Neural cell (in vitro differentiated cells): Measurements from ENCODE around the gene OAT. TPM values are rescaled to one million over a fixed set of nuclear protein-coding genes. Genes with fewer than 3 reads are reported as not detected.
"Not testable (repeated sequence)": the region's sequence is repeated elsewhere in the genome, so short reads cannot be mapped to it uniquely, and the experiment has no call there.

Experiments used
- H2AFZ ChIP-seq: fragments of 200-600, 300-800 bp; sonication (generic), shearing (Covaris generic); 2 replicates; pipeline ENCODE4 v1.6.0; 2014; ENCODE audit warnings: low read depth, mild to moderate bottlenecking, antibody characterized with exemption, low read length, moderate library complexity
- H3F3A ChIP-seq: fragments of 200-600 bp; shearing (Covaris generic); 2 replicates; pipeline ENCODE4 v1.6.1; 2016; ENCODE audit warnings: mild to moderate bottlenecking, moderate library complexity, mixed read lengths, antibody characterized with exemption, low read length; ENCODE audit not compliant: insufficient read depth, poor library complexity, severe bottlenecking
- H3K27ac ChIP-seq: fragments of 200-600, 300-800 bp; sonication (generic), shearing (Covaris generic); 2 replicates; pipeline ENCODE4 v1.5.1; 2014; ENCODE audit warnings: mild to moderate bottlenecking, low read length, moderate library complexity
- H3K27me3 ChIP-seq: fragments of 300-800, 200-600 bp; sonication (generic), shearing (Covaris generic); 2 replicates; pipeline ENCODE4 v1.6.0; 2014; ENCODE audit warnings: mild to moderate bottlenecking, low read depth, low read length, moderate library complexity; ENCODE audit not compliant: insufficient read depth
- H3K36me3 ChIP-seq: fragments of 300-800, 200-600 bp; sonication (generic), shearing (Covaris generic); 2 replicates; pipeline ENCODE4 v1.5.1; 2014; ENCODE audit warnings: mild to moderate bottlenecking, antibody characterized with exemption, low read length, moderate library complexity; ENCODE audit not compliant: insufficient read depth
- H3K4me2 ChIP-seq: fragments of 300-800, 200-600 bp; sonication (generic), shearing (Covaris generic); 2 replicates; pipeline ENCODE4 v1.6.0; 2014; ENCODE audit warnings: mild to moderate bottlenecking, low read length
- H3K4me3 ChIP-seq: fragments of 300-800, 200-600 bp; sonication (generic), shearing (Covaris generic); 2 replicates; pipeline ENCODE4 v1.5.1; 2014; ENCODE audit warnings: mild to moderate bottlenecking, low read length, moderate library complexity
- H3K79me2 ChIP-seq: fragments of 200-600 bp; shearing (Covaris generic); replicated peaks from 2 replicates; pipeline ENCODE4 v1.6.0; 2014; ENCODE audit warnings: mild to moderate bottlenecking, low read length, moderate library complexity; ENCODE audit not compliant: insufficient read depth
- H3K9ac ChIP-seq: fragments of 300-800, 200-600 bp; sonication (generic), shearing (Covaris generic); 2 replicates; pipeline ENCODE4 v1.6.1; 2016; ENCODE audit warnings: mild to moderate bottlenecking, low read length, mixed read lengths
- H3K9me2 ChIP-seq: fragments of 200-600 bp; shearing (Covaris generic); 2 replicates; pipeline ENCODE4 v1.6.1; 2016; ENCODE audit warnings: mild to moderate bottlenecking, low read length, mixed read lengths; ENCODE audit not compliant: insufficient read depth
- H3K9me3 ChIP-seq: fragments of 200-600, 300-800 bp; sonication (generic), shearing (Covaris generic); 2 replicates; pipeline ENCODE4 v1.6.1; 2016; ENCODE audit warnings: mild to moderate bottlenecking, mixed run types, low read length, moderate library complexity, mixed read lengths
- H4K20me1 ChIP-seq: fragments of 200-600 bp; shearing (Covaris generic); 2 replicates; pipeline ENCODE4 v1.6.1; 2016; ENCODE audit warnings: mild to moderate bottlenecking, mixed run types; ENCODE audit not compliant: insufficient read depth
- EP300 ChIP-seq: fragments of 450-650 bp; conservative IDR thresholded peaks from 2 replicates; pipeline ENCODE4 v1.6.1; 2014; ENCODE audit warnings: antibody characterized with exemption, mild to moderate bottlenecking, moderate library complexity; ENCODE audit not compliant: poor library complexity, severe bottlenecking
- EZH2 ChIP-seq: fragments of 200-600, 300-800 bp; shearing (Covaris generic), sonication (generic); IDR thresholded peaks from 2 replicates; pipeline ENCODE4 v1.6.1; 2014; ENCODE audit warnings: antibody characterized with exemption, low read length, borderline replicate concordance, mild to moderate bottlenecking; ENCODE audit not compliant: insufficient read depth, poor library complexity, severe bottlenecking
- MXI1 ChIP-seq: fragments of 450-650 bp; conservative IDR thresholded peaks from 2 replicates; pipeline ENCODE4 v1.6.1; 2014; ENCODE audit warnings: antibody characterized with exemption, mild to moderate bottlenecking; ENCODE audit not compliant: poor library complexity, severe bottlenecking
- POLR2AphosphoS5 ChIP-seq: IDR thresholded peaks from 2 replicates; pipeline ENCODE4 v1.6.1; 2012
- RAD21 ChIP-seq: fragments of 450-650 bp; conservative IDR thresholded peaks from 2 replicates; pipeline ENCODE4 v1.6.1; 2014; ENCODE audit warnings: antibody characterized with exemption, mild to moderate bottlenecking, moderate library complexity
- REST ChIP-seq: IDR thresholded peaks from 2 replicates; pipeline ENCODE4 v1.6.1; 2012; ENCODE audit warnings: borderline replicate concordance
- SMC3 ChIP-seq: fragments of 450-650 bp; conservative IDR thresholded peaks from 2 replicates; pipeline ENCODE4 v1.6.1; 2014; ENCODE audit warnings: antibody characterized with exemption, mild to moderate bottlenecking, moderate library complexity; ENCODE audit not compliant: poor library complexity
- TAF1 ChIP-seq: IDR thresholded peaks from 2 replicates; pipeline ENCODE4 v1.6.1; 2012; ENCODE audit warnings: low read depth
- polyA plus RNA-seq: library from polyadenylated mRNA; depleted of rRNA; stranded (reverse); fragments of >200 nt; gene quantifications from 2 replicates; pipeline ENCODE4 v1.2.3, GENCODE V29; 2014
- TF ChIP-seq, protein P1 (sequence below): fragments of 450-650 bp; IDR thresholded peaks from 2 replicates; pipeline ENCODE4 v1.5.1; 2014; ENCODE audit warnings: antibody characterized with exemption, mild to moderate bottlenecking, moderate library complexity; ENCODE audit not compliant: poor library complexity, severe bottlenecking

The OAT gene
- polyA plus RNA-seq, 1 donor from 2014 or later: 132 TPM

- no peaks in the 10 kb centered on the region for H3K9me2 ChIP-seq
- H3K79me2 ChIP-seq: no peaks in the 10 kb centered on the region
- H4K20me1 ChIP-seq: no peaks in the 10 kb centered on the region
- H3K9ac ChIP-seq: peak overlapping the region; percentile 43
- H3K27ac ChIP-seq: no peak overlapping the region
- TF ChIP-seq EP300: no peak
- TF ChIP-seq EZH2: peak; percentile 13
- TF ChIP-seq REST: no peak
- no peak for TF ChIP-seq TAF1
- TF ChIP-seq RAD21: no peak
- TF ChIP-seq, protein P1, sequence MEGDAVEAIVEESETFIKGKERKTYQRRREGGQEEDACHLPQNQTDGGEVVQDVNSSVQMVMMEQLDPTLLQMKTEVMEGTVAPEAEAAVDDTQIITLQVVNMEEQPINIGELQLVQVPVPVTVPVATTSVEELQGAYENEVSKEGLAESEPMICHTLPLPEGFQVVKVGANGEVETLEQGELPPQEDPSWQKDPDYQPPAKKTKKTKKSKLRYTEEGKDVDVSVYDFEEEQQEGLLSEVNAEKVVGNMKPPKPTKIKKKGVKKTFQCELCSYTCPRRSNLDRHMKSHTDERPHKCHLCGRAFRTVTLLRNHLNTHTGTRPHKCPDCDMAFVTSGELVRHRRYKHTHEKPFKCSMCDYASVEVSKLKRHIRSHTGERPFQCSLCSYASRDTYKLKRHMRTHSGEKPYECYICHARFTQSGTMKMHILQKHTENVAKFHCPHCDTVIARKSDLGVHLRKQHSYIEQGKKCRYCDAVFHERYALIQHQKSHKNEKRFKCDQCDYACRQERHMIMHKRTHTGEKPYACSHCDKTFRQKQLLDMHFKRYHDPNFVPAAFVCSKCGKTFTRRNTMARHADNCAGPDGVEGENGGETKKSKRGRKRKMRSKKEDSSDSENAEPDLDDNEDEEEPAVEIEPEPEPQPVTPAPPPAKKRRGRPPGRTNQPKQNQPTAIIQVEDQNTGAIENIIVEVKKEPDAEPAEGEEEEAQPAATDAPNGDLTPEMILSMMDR: no peak
- TF ChIP-seq SMC3: no peak
- peak; percentile 55 for TF ChIP-seq MXI1
- no peak for TF ChIP-seq POLR2AphosphoS5
- H2AFZ ChIP-seq: no peak overlapping the region
- peak overlapping the region; percentile 63 for H3K4me3 ChIP-seq
- H3K36me3 ChIP-seq: no peaks in the 10 kb centered on the region
- H3F3A ChIP-seq: no peaks in the 10 kb centered on the region
- peak overlapping the region; percentile 35 for H3K4me2 ChIP-seq
- H3K9me3 ChIP-seq: no peaks in the 10 kb centered on the region
- H3K27me3 ChIP-seq: peaks cover 91% of the 10 kb centered on the region
Measured at GRCh38 chr10:124447751-124448466, 29.2 kb upstream of the OAT start.

- H3K4me3 ChIP-seq: peak overlapping the region; percentile 63
- no peak for TF ChIP-seq REST
Measured at GRCh38 chr10:124446830-124447750, 28.4 kb upstream of the OAT start.

GRCh38 chr10:124441694-124442093 is 23.0 kb upstream of the OAT start:
- not testable (repeated sequence) for H3K36me3 ChIP-seq, H3K9me2 ChIP-seq, H3K4me3 ChIP-seq, H3K9ac ChIP-seq, H3K9me3 ChIP-seq, H4K20me1 ChIP-seq, H3K79me2 ChIP-seq, H3K27ac ChIP-seq, H2AFZ ChIP-seq, H3K4me2 ChIP-seq, H3F3A ChIP-seq
- peaks cover 33% of the 10 kb centered on the region for H3K27me3 ChIP-seq

More at GRCh38 chr10:124446830-124447750, 28.4 kb upstream of the OAT start:
- no peaks in the 10 kb centered on the region for H3F3A ChIP-seq
- H2AFZ ChIP-seq: no peak overlapping the region
- no peak overlapping the region for H3K27ac ChIP-seq
- H3K9me3 ChIP-seq: no peaks in the 10 kb centered on the region
- H3K9me2 ChIP-seq: no peaks in the 10 kb centered on the region
- H3K79me2 ChIP-seq: no peaks in the 10 kb centered on the region
- peak overlapping the region; percentile 43 for H3K9ac ChIP-seq
- no peaks in the 10 kb centered on the region for H4K20me1 ChIP-seq
- no peak overlapping the region for H3K4me2 ChIP-seq
- peaks cover 86% of the 10 kb centered on the region for H3K27me3 ChIP-seq
- no peaks in the 10 kb centered on the region for H3K36me3 ChIP-seq
